Measurements from ENCODE around the gene KLHL24. TPM values are rescaled to one million over a fixed set of nuclear protein-coding genes. Genes with fewer than 3 reads are reported as not detected.

The KLHL24 gene
- total and polyA plus RNA-seq, 2 of the 4 experiments (the other 2 are of a cell fraction): 5.7 to 25.6 TPM

DNA sequence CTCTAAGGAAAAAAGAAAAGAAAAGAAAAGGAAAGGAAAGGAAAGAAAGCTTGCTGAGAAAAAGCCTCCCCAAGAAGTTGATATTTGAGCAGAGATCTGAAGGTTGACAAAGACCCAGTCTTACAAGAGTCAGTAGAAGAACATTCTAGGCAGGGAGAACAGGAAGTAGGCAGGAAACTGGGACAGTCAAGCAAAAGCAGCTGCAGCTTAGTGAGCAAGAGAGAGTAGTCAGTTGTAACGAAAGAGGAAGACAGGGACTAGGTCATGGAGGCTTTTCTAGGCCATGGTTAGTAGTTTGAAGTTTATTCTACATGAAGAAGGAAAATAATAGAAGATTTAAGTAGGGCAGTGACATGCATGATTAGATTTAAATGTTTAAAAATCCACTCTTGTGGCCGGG lies 48.1 kb upstream of the KLHL24 start:
- Histone ChIP-seq H2BK5ac (ENCODE audit: low read depth, low read length, poor library complexity, severe bottlenecking) (no peak overlapping the region), H3K36me3 (ENCODE audit: control insufficient read depth, insufficient read depth, low read length) (no peaks in the 10 kb centered on the region), H2BK20ac (ENCODE audit: low read depth, low read length) (no peak overlapping the region), H3K9me1 (ENCODE audit: insufficient read depth, low read length) (0 out of 2 replicates have a peak, but pooled peaks cover 3% of the 10 kb centered on the region), H4K5ac (ENCODE audit: low read depth, low read length) (no peak overlapping the region), H3K23ac (ENCODE audit: low read depth, low read length) (no peak overlapping the region), H3K79me1 (ENCODE audit: low read depth in 1 of 2, low read length in 2 of 2) (no peaks in the 10 kb centered on the region), H2BK15ac (ENCODE audit: low read depth, low read length) (no peak overlapping the region), H3K9ac (ENCODE audit: low read depth, low read length) (no peak overlapping the region), H4K20me1 (ENCODE audit: insufficient read depth, low read length) (no peaks in the 10 kb centered on the region), H4K8ac (ENCODE audit: low read depth in 2 of 2, low read length in 2 of 2) (no peak overlapping the region), H3K18ac (ENCODE audit: low read depth, low read length) (no peak overlapping the region), H3K9me3 (ENCODE audit: control insufficient read depth, insufficient read depth, low read length) (no peaks in the 10 kb centered on the region), H3K4ac (ENCODE audit: low read depth, low read length) (no peak overlapping the region), H2AK5ac (ENCODE audit: low read depth, low read length) (no peak overlapping the region), H3K56ac (ENCODE audit: extremely low read depth, insufficient read depth, low read length) (no peak overlapping the region), H3K4me3 (ENCODE audit: insufficient read depth, low read depth, low read length) (no peak overlapping the region), H3K27ac (ENCODE audit: insufficient read depth, low read length) (no peak overlapping the region), H2AFZ (replicated peaks; ENCODE audit: low read length, poor library complexity) (no peak overlapping the region), H2BK120ac (ENCODE audit: low read depth, low read length) (no peak overlapping the region), H3K27me3 (ENCODE audit: control insufficient read depth, insufficient read depth, low read length) (peaks cover 8% of the 10 kb centered on the region), H3K4me1 (ENCODE audit: control insufficient read depth, insufficient read depth, low read length) (peaks cover 8% of the 10 kb centered on the region; the same call in 1 of the 2 replicates), H3K4me2 (ENCODE audit: low read depth, low read length) (no peak overlapping the region), H3K14ac (replicated peaks; ENCODE audit: low read depth, low read length) (no peak overlapping the region), H4K91ac (ENCODE audit: insufficient read depth, low read depth, low read length) (no peak overlapping the region), H2AK9ac (replicated peaks; ENCODE audit: low read depth, low read length, poor library complexity) (no peak overlapping the region)
- TF ChIP-seq BHLHE40 (IDR thresholded peaks at IDR 0.05; ENCODE audit: low read depth, low read length) (no peak), RFX5 (IDR thresholded peaks at IDR 0.05; ENCODE audit: low read depth, low read length) (no peak), FOS (IDR thresholded peaks at IDR 0.05; ENCODE audit: low read depth, low read length) (no peak), MAZ (IDR thresholded peaks at IDR 0.05; ENCODE audit: borderline replicate concordance, low read depth, low read length) (no peak), RAD21 (IDR thresholded peaks at IDR 0.05; ENCODE audit: low read length) (no peak), MAFK (IDR thresholded peaks at IDR 0.05; ENCODE audit: low read depth, low read length) (no peak), RCOR1 (IDR thresholded peaks at IDR 0.05; ENCODE audit: insufficient replicate concordance, low read length) (no peak), CHD1 (IDR thresholded peaks at IDR 0.05; ENCODE audit: low read depth, low read length) (no peak), SMC3 (IDR thresholded peaks at IDR 0.05; ENCODE audit: low read depth, low read length) (no peak), POLR2A (IDR thresholded peaks at IDR 0.05; ENCODE audit: low read depth, low read length) (no peak), NFE2L2 (IDR thresholded peaks at IDR 0.05; ENCODE audit: low read depth, low read length) (no peak), MXI1 (IDR thresholded peaks at IDR 0.05; ENCODE audit: borderline replicate concordance, low read depth, low read length) (no peak), CEBPB (IDR thresholded peaks at IDR 0.05; ENCODE audit: low read depth, low read length) (no peak)
- TF ChIP-seq, protein P1, sequence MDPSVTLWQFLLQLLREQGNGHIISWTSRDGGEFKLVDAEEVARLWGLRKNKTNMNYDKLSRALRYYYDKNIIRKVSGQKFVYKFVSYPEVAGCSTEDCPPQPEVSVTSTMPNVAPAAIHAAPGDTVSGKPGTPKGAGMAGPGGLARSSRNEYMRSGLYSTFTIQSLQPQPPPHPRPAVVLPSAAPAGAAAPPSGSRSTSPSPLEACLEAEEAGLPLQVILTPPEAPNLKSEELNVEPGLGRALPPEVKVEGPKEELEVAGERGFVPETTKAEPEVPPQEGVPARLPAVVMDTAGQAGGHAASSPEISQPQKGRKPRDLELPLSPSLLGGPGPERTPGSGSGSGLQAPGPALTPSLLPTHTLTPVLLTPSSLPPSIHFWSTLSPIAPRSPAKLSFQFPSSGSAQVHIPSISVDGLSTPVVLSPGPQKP (IDR thresholded peaks at IDR 0.05; ENCODE audit: borderline replicate concordance, low read depth, low read length): no peak
- TF ChIP-seq, protein P2, sequence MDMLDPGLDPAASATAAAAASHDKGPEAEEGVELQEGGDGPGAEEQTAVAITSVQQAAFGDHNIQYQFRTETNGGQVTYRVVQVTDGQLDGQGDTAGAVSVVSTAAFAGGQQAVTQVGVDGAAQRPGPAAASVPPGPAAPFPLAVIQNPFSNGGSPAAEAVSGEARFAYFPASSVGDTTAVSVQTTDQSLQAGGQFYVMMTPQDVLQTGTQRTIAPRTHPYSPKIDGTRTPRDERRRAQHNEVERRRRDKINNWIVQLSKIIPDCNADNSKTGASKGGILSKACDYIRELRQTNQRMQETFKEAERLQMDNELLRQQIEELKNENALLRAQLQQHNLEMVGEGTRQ (IDR thresholded peaks at IDR 0.05; ENCODE audit: low read depth, low read length): no peak
- TF ChIP-seq, protein P3, sequence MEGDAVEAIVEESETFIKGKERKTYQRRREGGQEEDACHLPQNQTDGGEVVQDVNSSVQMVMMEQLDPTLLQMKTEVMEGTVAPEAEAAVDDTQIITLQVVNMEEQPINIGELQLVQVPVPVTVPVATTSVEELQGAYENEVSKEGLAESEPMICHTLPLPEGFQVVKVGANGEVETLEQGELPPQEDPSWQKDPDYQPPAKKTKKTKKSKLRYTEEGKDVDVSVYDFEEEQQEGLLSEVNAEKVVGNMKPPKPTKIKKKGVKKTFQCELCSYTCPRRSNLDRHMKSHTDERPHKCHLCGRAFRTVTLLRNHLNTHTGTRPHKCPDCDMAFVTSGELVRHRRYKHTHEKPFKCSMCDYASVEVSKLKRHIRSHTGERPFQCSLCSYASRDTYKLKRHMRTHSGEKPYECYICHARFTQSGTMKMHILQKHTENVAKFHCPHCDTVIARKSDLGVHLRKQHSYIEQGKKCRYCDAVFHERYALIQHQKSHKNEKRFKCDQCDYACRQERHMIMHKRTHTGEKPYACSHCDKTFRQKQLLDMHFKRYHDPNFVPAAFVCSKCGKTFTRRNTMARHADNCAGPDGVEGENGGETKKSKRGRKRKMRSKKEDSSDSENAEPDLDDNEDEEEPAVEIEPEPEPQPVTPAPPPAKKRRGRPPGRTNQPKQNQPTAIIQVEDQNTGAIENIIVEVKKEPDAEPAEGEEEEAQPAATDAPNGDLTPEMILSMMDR (conservative IDR thresholded peaks at IDR 0.05; ENCODE audit: low read depth, low read length): no peak
- no TSS peak for BruUV-seq (replicated peaks)
- in situ Hi-C loops (cut with MboI; ENCODE audit: low sequenced_read_pairs): no loop called here
- dilution Hi-C loops (cut with HindIII; ENCODE audit: low sequenced_read_pairs, unreplicated experiment): no loop called here
- no peak for DNase-seq
- CTCF ChIA-PET: interaction anchor here (0.6 kb wide), 1 partner anchor 36 kb away, joined by 3 read pairs; no protein-coding TSS in a partner anchor
- POLR2A ChIA-PET (ENCODE audit: unreplicated experiment): no interaction called here
- no peak for ATAC-seq (ENCODE audit: low read depth)
- no CpG with 5 or more reads among the region's 2 CpGs for WGBS, 2 experiments (ENCODE audit: extremely low coverage in 2 of 2, insufficient read length in 1 of 2)
- intact Hi-C loops (cut with micrococcal nuclease): no loop called here
